Measurements from ENCODE around the gene CFAP68.
A peak's percentile ranks its signal among the peaks of the same experiment; 100 is the strongest.
"Not testable (repeated sequence)": the region's sequence is repeated elsewhere in the genome, so short reads cannot be mapped to it uniquely, and the experiment has no call there.

Gene CFAP68

GRCh38 chr11:111923351-111923788, 44.0 kb downstream of the CFAP68 start:
- TF ChIP-seq, protein P1, sequence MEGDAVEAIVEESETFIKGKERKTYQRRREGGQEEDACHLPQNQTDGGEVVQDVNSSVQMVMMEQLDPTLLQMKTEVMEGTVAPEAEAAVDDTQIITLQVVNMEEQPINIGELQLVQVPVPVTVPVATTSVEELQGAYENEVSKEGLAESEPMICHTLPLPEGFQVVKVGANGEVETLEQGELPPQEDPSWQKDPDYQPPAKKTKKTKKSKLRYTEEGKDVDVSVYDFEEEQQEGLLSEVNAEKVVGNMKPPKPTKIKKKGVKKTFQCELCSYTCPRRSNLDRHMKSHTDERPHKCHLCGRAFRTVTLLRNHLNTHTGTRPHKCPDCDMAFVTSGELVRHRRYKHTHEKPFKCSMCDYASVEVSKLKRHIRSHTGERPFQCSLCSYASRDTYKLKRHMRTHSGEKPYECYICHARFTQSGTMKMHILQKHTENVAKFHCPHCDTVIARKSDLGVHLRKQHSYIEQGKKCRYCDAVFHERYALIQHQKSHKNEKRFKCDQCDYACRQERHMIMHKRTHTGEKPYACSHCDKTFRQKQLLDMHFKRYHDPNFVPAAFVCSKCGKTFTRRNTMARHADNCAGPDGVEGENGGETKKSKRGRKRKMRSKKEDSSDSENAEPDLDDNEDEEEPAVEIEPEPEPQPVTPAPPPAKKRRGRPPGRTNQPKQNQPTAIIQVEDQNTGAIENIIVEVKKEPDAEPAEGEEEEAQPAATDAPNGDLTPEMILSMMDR (IDR thresholded peaks at IDR 0.05; ENCODE audit: borderline replicate concordance, insufficient read depth, low read depth, low read length), result no peak
- H3K4me3 ChIP-seq (ENCODE audit: low read depth, low read length), result no peak overlapping the region

GRCh38 chr11:111923951-111924350, 44.6 kb downstream of the CFAP68 start:
- H3K4me3 ChIP-seq (ENCODE audit: low read depth, low read length), result no peak overlapping the region
- TF ChIP-seq, protein P1 (IDR thresholded peaks at IDR 0.05; ENCODE audit: borderline replicate concordance, insufficient read depth, low read depth, low read length), result no peak

- H3K4me3 ChIP-seq (ENCODE audit: low read depth, low read length), result no peak overlapping the region
- TF ChIP-seq, protein P1 (IDR thresholded peaks at IDR 0.05; ENCODE audit: borderline replicate concordance, insufficient read depth, low read depth, low read length), result no peak
Measured at GRCh38 chr11:111925953-111926352, 46.6 kb downstream of the CFAP68 start.

DNA sequence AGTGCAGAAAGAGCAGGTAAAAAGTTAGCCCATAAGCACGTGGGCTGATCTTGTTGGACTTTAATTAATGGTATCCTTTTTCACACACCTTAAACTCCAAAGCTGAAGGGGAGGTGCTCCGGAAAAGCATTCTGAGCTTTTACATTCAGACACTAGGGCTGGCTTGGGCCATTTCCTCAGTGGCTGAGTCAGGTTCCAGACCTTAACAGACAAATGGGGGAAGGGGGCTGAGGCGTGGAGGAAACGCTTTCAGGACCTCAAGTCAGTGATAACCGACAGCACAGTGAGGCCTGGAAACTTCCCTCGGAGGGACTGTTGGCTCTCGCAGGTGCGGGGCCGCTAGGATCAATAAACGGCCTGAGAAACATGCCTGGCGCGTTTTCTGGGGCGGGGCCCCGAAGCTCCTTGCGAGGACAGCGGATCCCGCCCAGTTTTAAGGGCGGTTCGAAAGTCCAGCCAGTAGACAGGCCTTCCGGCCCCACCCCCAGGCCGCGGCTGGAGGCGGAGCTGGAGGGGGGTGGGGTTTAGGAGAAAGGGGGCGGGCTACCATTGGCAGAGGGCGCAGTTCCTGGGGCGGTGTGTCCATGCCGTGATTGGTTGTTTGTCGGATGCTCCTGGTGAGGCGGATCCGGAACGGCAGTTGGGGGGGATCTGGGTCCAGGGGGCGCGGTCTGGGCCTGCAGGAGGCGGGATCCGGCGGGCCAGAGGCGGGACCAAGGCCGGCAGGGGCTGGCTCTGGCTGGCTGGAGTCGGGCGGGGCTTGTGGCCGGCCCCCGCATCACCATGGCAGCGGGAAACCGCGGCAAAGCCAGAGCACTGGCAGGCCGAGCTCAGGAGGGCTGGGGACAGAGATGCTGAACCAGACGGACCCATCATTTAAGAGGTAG, 47.4 kb downstream of the CFAP68 start:
- TF ChIP-seq, protein P1 (IDR thresholded peaks at IDR 0.05; ENCODE audit: borderline replicate concordance, insufficient read depth, low read depth, low read length), result no peak
- H3K4me3 ChIP-seq (ENCODE audit: low read depth, low read length), result peak overlapping the region; percentile 52

DNA sequence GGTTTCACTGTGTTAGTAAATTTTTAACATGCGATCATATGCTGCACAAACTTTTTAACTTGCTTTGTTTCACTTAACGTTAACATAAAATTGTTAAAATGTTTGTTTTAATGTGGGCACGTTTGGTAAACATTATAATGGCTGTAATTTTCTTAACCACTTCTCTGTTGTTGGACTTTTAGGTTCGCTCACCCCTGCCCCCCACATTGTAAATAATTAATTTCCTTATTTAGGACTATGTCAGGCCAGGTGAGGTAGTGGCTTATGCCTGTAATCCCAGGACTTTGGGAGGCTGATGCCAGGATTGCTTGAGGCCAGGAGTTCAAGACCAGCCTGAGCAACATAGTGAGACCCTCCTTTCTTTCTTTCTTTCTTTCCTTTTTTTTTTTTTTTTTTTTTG, 51.1 kb downstream of the CFAP68 start:
- TF ChIP-seq, protein P1 (IDR thresholded peaks at IDR 0.05; ENCODE audit: borderline replicate concordance, insufficient read depth, low read depth, low read length), result no peak
- no peak overlapping the region for H3K4me3 ChIP-seq (ENCODE audit: low read depth, low read length)

DNA sequence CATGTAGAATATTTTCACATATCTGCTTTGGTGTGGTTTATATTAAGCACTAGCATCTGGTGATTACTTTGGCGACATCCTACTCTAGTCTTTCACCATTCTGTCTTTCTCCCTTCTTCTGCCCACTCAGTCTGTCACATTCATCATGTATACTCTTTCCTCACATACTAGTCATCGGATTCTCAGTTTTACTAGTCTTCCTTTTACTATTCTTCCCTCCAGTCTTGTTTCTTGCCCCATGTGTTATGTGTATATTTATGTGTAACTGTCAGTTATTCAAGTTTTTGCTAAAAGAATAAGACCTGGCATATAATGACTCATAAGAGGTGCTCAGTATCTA, 53.2 kb downstream of the CFAP68 start:
- TF ChIP-seq, protein P1 (IDR thresholded peaks at IDR 0.05; ENCODE audit: borderline replicate concordance, insufficient read depth, low read depth, low read length), result no peak

GRCh38 chr11:111933176-111933575, 53.8 kb downstream of the CFAP68 start:
- not testable (repeated sequence) for H3K4me3 ChIP-seq (ENCODE audit: low read depth, low read length)

More for the DNA sequence above, 53.2 kb downstream of the CFAP68 start:
- no peak overlapping the region for H3K4me3 ChIP-seq (ENCODE audit: low read depth, low read length)

All from GM12875 (cell line).